Measurements from ENCODE around the gene CIDEC. TPM values are rescaled to one million over a fixed set of nuclear protein-coding genes. Genes with fewer than 3 reads are reported as not detected.

The CIDEC gene
- total and polyA plus RNA-seq, 2 donors, result 0.14 to 0.91 TPM

Other genes starting within 250 kb of the CIDEC start
- gene MTMR14, start 230.7 kb downstream of the CIDEC start, total RNA-seq, result 35.2 TPM
- 35.3 TPM for gene MTMR14, start 230.7 kb downstream of the CIDEC start, polyA plus RNA-seq
- gene CPNE9, start 176.4 kb downstream of the CIDEC start, total RNA-seq, result 0.14 TPM
- gene CPNE9, start 176.4 kb downstream of the CIDEC start, polyA plus RNA-seq, result 0.27 TPM
- 19.1 TPM for gene BRPF1, start 148.5 kb downstream of the CIDEC start, total RNA-seq
- 11.9 TPM for gene BRPF1, start 148.5 kb downstream of the CIDEC start, polyA plus RNA-seq
- gene OGG1, start 130.3 kb downstream of the CIDEC start, total RNA-seq, result 20.7 TPM
- gene OGG1, start 130.3 kb downstream of the CIDEC start, polyA plus RNA-seq, result 16.6 TPM
- gene CAMK1, start 110.3 kb downstream of the CIDEC start, total RNA-seq, result 9.2 TPM
- gene CAMK1, start 110.3 kb downstream of the CIDEC start, polyA plus RNA-seq, result 11.9 TPM
- 43.6 TPM for gene TADA3, start 87.8 kb downstream of the CIDEC start, total RNA-seq
- 47.6 TPM for gene TADA3, start 87.8 kb downstream of the CIDEC start, polyA plus RNA-seq
- gene ARPC4, start 87.2 kb downstream of the CIDEC start, total RNA-seq, result 187 TPM
- 106 TPM for gene ARPC4, start 87.2 kb downstream of the CIDEC start, polyA plus RNA-seq
- gene TTLL3, start 70.0 kb downstream of the CIDEC start, total RNA-seq, result 10.4 TPM
- gene TTLL3, start 70.0 kb downstream of the CIDEC start, polyA plus RNA-seq, result 84.0 TPM
- 25.0 TPM for gene RPUSD3, start 36.2 kb downstream of the CIDEC start, total RNA-seq
- 25.5 TPM for gene RPUSD3, start 36.2 kb downstream of the CIDEC start, polyA plus RNA-seq
- 24.2 TPM for gene JAGN1, start 10.4 kb upstream of the CIDEC start, total RNA-seq
- 37.5 TPM for gene JAGN1, start 10.4 kb upstream of the CIDEC start, polyA plus RNA-seq
- gene IL17RE, start 22.6 kb upstream of the CIDEC start, total RNA-seq, result 5.9 TPM
- gene IL17RE, start 22.6 kb upstream of the CIDEC start, polyA plus RNA-seq, result 3.6 TPM
- gene IL17RC, start 36.8 kb upstream of the CIDEC start, total RNA-seq, result 5.7 TPM
- 17.5 TPM for gene IL17RC, start 36.8 kb upstream of the CIDEC start, polyA plus RNA-seq
- gene CRELD1, start 53.6 kb upstream of the CIDEC start, total RNA-seq, result 19.9 TPM
- gene CRELD1, start 53.6 kb upstream of the CIDEC start, polyA plus RNA-seq, result 36.4 TPM
- gene PRRT3, start 72.2 kb upstream of the CIDEC start, total RNA-seq, result 1.4 TPM
- 1.6 TPM for gene PRRT3, start 72.2 kb upstream of the CIDEC start, polyA plus RNA-seq
- 39.3 TPM for gene EMC3, start 106.6 kb upstream of the CIDEC start, total RNA-seq
- 35.2 TPM for gene EMC3, start 106.6 kb upstream of the CIDEC start, polyA plus RNA-seq
- gene FANCD2, start 146.2 kb upstream of the CIDEC start, total RNA-seq, result 25.5 TPM
- 6.6 TPM for gene FANCD2, start 146.2 kb upstream of the CIDEC start, polyA plus RNA-seq
- gene FANCD2OS, start 228.0 kb upstream of the CIDEC start, total RNA-seq, result not detected
- 0.18 TPM for gene FANCD2OS, start 228.0 kb upstream of the CIDEC start, polyA plus RNA-seq
- gene BRK1, start 235.4 kb upstream of the CIDEC start, total RNA-seq, result 124 TPM
- gene BRK1, start 235.4 kb upstream of the CIDEC start, polyA plus RNA-seq, result 222 TPM